Epithelial cell of proximal tubule (primary cell): Measurements from ENCODE around the gene ZC3H7B. TPM values are rescaled to one million over a fixed set of nuclear protein-coding genes. Genes with fewer than 3 reads are reported as not detected.

Source experiments
- DNase-seq: peaks from one replicate; pipeline ENCODE4 v3.0.0-alpha.2; 2011; ENCODE audit warnings: low read depth
- H3K4me3 ChIP-seq: 2 replicates; pipeline ENCODE4 v1.5.1; 2011; ENCODE audit warnings: low read depth, mild to moderate bottlenecking, low read length
- total RNA-seq: library from RNA; depleted of rRNA; stranded (reverse); fragments of >200 nt; gene quantifications from 2 replicates; pipeline ENCODE4 v1.2.3, GENCODE V29; 2015
- TF ChIP-seq, protein P1 (sequence below): conservative IDR thresholded peaks from 2 replicates; pipeline ENCODE4 v1.5.1; 2012; ENCODE audit warnings: low read depth, mild to moderate bottlenecking, low read length

Gene ZC3H7B
- total RNA-seq, 1 donor from 2014 or later, result 55.6 TPM

DNA sequence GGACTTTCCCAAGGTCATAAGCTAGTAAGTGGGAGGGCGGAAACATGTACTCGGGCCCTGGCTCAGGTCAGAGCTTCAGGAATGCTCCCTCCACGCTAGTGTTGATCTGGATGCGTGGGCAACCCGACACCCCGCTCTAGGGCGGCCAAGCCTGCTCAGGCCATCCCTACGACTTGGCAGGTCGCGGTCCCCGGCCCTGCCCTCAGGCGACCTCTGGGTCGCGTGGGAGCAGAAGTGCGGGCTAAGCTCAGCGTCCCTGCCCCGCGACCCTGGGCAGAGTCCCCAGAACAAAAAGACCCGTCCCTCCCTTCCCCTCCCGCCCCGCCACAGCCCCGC, 79.6 kb downstream of the ZC3H7B start:
- TF ChIP-seq, protein P1, sequence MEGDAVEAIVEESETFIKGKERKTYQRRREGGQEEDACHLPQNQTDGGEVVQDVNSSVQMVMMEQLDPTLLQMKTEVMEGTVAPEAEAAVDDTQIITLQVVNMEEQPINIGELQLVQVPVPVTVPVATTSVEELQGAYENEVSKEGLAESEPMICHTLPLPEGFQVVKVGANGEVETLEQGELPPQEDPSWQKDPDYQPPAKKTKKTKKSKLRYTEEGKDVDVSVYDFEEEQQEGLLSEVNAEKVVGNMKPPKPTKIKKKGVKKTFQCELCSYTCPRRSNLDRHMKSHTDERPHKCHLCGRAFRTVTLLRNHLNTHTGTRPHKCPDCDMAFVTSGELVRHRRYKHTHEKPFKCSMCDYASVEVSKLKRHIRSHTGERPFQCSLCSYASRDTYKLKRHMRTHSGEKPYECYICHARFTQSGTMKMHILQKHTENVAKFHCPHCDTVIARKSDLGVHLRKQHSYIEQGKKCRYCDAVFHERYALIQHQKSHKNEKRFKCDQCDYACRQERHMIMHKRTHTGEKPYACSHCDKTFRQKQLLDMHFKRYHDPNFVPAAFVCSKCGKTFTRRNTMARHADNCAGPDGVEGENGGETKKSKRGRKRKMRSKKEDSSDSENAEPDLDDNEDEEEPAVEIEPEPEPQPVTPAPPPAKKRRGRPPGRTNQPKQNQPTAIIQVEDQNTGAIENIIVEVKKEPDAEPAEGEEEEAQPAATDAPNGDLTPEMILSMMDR, result no peak
- peak; percentile 81 for DNase-seq
- H3K4me3 ChIP-seq, result peak overlapping the region; percentile 74

GRCh38 chr22:41381329-41382097, 80.2 kb downstream of the ZC3H7B start, which contains the start of gene TEF:
Gene TEF, plus strand, starts transcription at chr22:41381942. Its CDS starts 103 bp downstream, at chr22:41382045.
- peak within 1 kb of the TSS; percentile 74 for H3K4me3 ChIP-seq
- TF ChIP-seq, protein P1, result no peak
- DNase-seq, result peak; percentile 66

GRCh38 chr22:41382098-41382578, 80.8 kb downstream of the ZC3H7B start:
- peak overlapping the region; percentile 74 for H3K4me3 ChIP-seq
- TF ChIP-seq, protein P1, result no peak
- no peak for DNase-seq

DNA sequence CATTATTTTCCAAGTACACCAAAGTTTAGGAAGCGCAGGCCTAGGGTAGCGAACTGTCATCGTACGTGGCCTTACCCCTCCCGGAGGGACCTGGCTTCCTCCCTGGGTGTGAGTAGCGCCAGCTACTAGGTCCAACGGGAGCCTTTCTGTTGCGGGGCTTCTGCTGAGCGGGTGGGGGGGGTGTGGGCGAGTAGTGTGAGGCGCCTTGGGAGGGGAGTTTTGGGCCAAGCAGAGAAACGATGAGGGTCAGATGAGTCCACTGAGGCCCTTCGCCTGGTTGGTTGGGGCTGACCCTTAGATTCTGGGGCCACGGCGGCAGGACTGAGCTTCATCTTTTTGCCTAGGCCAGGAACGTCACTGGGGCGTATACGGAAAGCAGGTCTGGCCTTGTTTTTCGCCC, 81.3 kb downstream of the ZC3H7B start:
- peak overlapping the region; percentile 74 for H3K4me3 ChIP-seq
- TF ChIP-seq, protein P1, result no peak

GRCh38 chr22:41383085-41383484, 81.8 kb downstream of the ZC3H7B start:
- TF ChIP-seq, protein P1, result no peak
- DNase-seq, result no peak
- peak overlapping the region; percentile 74 for H3K4me3 ChIP-seq

More for the DNA sequence above, 81.3 kb downstream of the ZC3H7B start:
- no peak for DNase-seq

DNA sequence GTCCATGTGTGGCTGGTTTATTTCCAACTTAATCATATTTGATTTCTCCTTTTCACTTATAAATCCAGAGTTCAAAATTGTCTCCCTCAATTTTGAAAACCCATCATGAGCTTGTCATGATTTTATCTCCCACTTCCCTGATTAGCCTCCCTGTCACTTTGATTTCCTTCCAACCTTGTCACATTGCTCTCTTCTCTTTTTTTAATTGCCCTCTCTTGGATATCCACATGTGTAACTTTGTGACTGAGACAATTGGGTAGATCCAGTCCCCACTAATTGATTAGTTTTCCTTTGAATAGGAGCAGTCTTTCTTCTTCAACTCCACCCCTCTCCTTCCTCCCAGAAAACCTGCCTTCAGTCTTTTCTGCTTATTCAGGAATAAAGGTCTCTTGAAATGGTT, 82.8 kb downstream of the ZC3H7B start:
- DNase-seq, result no peak
- TF ChIP-seq, protein P1, result no peak
- no peak overlapping the region for H3K4me3 ChIP-seq

GRCh38 chr22:41387341-41387740, 86.0 kb downstream of the ZC3H7B start:
- no peak for DNase-seq
- no peak overlapping the region for H3K4me3 ChIP-seq
- TF ChIP-seq, protein P1, result no peak
